Measurements from ENCODE around the gene PCDH1. TPM values are rescaled to one million over a fixed set of nuclear protein-coding genes. Genes with fewer than 3 reads are reported as not detected.

Gene PCDH1
- total and polyA plus RNA-seq, 2 of the 13 experiments (the other 11 are each of a cell fraction or from before 2014, with no cell fraction given): 0.11 to 0.83 TPM

GRCh38 chr5:141889282-141889871 lies 11.2 kb upstream of the PCDH1 start:
- Histone ChIP-seq H3K36me3 (replicated peaks in 1 of 2; ENCODE audit: control insufficient read depth in 1 of 2, insufficient read depth in 2 of 2, low read length in 2 of 2) (no peaks in the 10 kb centered on the region), H2AFZ (ENCODE audit: low read length) (no peak overlapping the region), H3K79me2 (ENCODE audit: insufficient read depth, low read length) (no peaks in the 10 kb centered on the region), H3K27me3 (ENCODE audit: control insufficient read depth in 1 of 2, insufficient read depth in 2 of 2, low read length in 2 of 2) (no peaks in the 10 kb centered on the region), H3K9ac (ENCODE audit: insufficient read depth, low read depth, low read length) (no peak overlapping the region), H3K4me3 (replicated peaks in 1 of 3; ENCODE audit: insufficient read depth in 1 of 3, low read depth in 2 of 3, low read length in 3 of 3) (no peak overlapping the region), H3K27ac (ENCODE audit: extremely low read length, insufficient read depth, low read length) (no peak overlapping the region), H3K4me1 (ENCODE audit: insufficient read depth, low read length) (no peaks in the 10 kb centered on the region), H4K20me1 (ENCODE audit: insufficient read depth, low read length) (no peaks in the 10 kb centered on the region), H3K9me3 (ENCODE audit: low read length) (no peaks in the 10 kb centered on the region), H3K4me2 (ENCODE audit: low read depth, low read length) (no peak overlapping the region)
- DNase-seq (ENCODE audit: low spot score) (no peak), ATAC-seq (0 out of 3 replicates have a peak, but pooled peaks have one; percentile 44), FAIRE-seq (no peak)
- peak; percentile 54 for TF ChIP-seq STAG1 (CRISPR knock-in tag; IDR thresholded peaks at IDR 0.05)
- TF ChIP-seq, protein P1, sequence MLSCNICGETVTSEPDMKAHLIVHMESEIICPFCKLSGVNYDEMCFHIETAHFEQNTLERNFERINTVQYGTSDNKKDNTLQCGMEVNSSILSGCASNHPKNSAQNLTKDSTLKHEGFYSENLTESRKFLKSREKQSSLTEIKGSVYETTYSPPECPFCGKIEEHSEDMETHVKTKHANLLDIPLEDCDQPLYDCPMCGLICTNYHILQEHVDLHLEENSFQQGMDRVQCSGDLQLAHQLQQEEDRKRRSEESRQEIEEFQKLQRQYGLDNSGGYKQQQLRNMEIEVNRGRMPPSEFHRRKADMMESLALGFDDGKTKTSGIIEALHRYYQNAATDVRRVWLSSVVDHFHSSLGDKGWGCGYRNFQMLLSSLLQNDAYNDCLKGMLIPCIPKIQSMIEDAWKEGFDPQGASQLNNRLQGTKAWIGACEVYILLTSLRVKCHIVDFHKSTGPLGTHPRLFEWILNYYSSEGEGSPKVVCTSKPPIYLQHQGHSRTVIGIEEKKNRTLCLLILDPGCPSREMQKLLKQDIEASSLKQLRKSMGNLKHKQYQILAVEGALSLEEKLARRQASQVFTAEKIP (CRISPR knock-in tag; IDR thresholded peaks at IDR 0.05; ENCODE audit: borderline replicate concordance): no peak
- TF ChIP-seq, protein P2, sequence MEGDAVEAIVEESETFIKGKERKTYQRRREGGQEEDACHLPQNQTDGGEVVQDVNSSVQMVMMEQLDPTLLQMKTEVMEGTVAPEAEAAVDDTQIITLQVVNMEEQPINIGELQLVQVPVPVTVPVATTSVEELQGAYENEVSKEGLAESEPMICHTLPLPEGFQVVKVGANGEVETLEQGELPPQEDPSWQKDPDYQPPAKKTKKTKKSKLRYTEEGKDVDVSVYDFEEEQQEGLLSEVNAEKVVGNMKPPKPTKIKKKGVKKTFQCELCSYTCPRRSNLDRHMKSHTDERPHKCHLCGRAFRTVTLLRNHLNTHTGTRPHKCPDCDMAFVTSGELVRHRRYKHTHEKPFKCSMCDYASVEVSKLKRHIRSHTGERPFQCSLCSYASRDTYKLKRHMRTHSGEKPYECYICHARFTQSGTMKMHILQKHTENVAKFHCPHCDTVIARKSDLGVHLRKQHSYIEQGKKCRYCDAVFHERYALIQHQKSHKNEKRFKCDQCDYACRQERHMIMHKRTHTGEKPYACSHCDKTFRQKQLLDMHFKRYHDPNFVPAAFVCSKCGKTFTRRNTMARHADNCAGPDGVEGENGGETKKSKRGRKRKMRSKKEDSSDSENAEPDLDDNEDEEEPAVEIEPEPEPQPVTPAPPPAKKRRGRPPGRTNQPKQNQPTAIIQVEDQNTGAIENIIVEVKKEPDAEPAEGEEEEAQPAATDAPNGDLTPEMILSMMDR (CRISPR knock-in tag; IDR thresholded peaks at IDR 0.05): peak; percentile 43
- ChIA-PET POLR2A (no interaction called here), CTCF (ENCODE audit: low intra/inter-chr PET ratio, low total read pairs) (interaction anchor here (0.7 to 2.3 kb wide), 2 partner anchors 56 to 71 kb away, joined by 3 to 17 read pairs; no protein-coding TSS in a partner anchor)
- BruUV-seq (replicated peaks): no TSS peak
- intact Hi-C loops (cut with micrococcal nuclease; ENCODE audit: unreplicated experiment): loop anchor here (1.0 kb wide), 1 partner anchor 71 kb away; no protein-coding TSS in a partner anchor
- 16% methylated on average over 3 of the region's 3 CpGs for WGBS (ENCODE audit: low lambda C conversion rate)
- in situ Hi-C loops (cut with HindIII; ENCODE audit: extremely low pct_ligation_motif_present, low pct_unique_long_range_greater_than_20kb): no loop called here

- FAIRE-seq (no peak), DNase-seq (ENCODE audit: low spot score) (no peak), ATAC-seq (no peak)
- Histone ChIP-seq H3K9me3 (ENCODE audit: low read length) (no peaks in the 10 kb centered on the region), H3K27ac (ENCODE audit: extremely low read length, insufficient read depth, low read length) (no peak overlapping the region), H3K9ac (ENCODE audit: insufficient read depth, low read depth, low read length) (no peak overlapping the region), H3K4me1 (ENCODE audit: insufficient read depth, low read length) (peaks cover 17% of the 10 kb centered on the region), H2AFZ (ENCODE audit: low read length) (no peak overlapping the region), H4K20me1 (ENCODE audit: insufficient read depth, low read length) (no peaks in the 10 kb centered on the region), H3K79me2 (ENCODE audit: insufficient read depth, low read length) (no peaks in the 10 kb centered on the region), H3K4me2 (ENCODE audit: low read depth, low read length) (no peak overlapping the region), H3K4me3 (replicated peaks in 1 of 3; ENCODE audit: insufficient read depth in 1 of 3, low read depth in 2 of 3, low read length in 3 of 3) (no peak overlapping the region), H3K27me3 (ENCODE audit: control insufficient read depth in 1 of 2, insufficient read depth in 2 of 2, low read length in 2 of 2) (peaks cover 3 to 24% of the 10 kb centered on the region in 2 experiments; a peak in 4 of 5 replicates), H3K36me3 (replicated peaks in 1 of 2; ENCODE audit: control insufficient read depth in 1 of 2, insufficient read depth in 2 of 2, low read length in 2 of 2) (no peaks in the 10 kb centered on the region)
- no TSS peak for BruUV-seq (replicated peaks)
- POLR2A ChIA-PET: no interaction called here
- 11% methylated on average over 8 of the region's 8 CpGs for WGBS (ENCODE audit: low lambda C conversion rate)
- CTCF ChIA-PET (ENCODE audit: low intra/inter-chr PET ratio, low total read pairs): no interaction called here
- intact Hi-C loops (cut with micrococcal nuclease; ENCODE audit: unreplicated experiment): no loop called here
- in situ Hi-C loops (cut with HindIII; ENCODE audit: extremely low pct_ligation_motif_present, low pct_unique_long_range_greater_than_20kb): no loop called here
- TF ChIP-seq POLR2G (IDR thresholded peaks at IDR 0.05; ENCODE audit: low read depth, low read length) (no peak), ZFP41 (CRISPR knock-in tag; IDR thresholded peaks at IDR 0.05; ENCODE audit: borderline replicate concordance) (no peak), ZNF3 (CRISPR knock-in tag; IDR thresholded peaks at IDR 0.05) (no peak), ZNF644 (CRISPR knock-in tag; IDR thresholded peaks at IDR 0.05; ENCODE audit: low read depth) (no peak), MTF2 (CRISPR knock-in tag; IDR thresholded peaks at IDR 0.05; ENCODE audit: borderline replicate concordance) (no peak), JUNB (CRISPR knock-in tag; IDR thresholded peaks at IDR 0.05; ENCODE audit: borderline replicate concordance) (no peak), PCBP2 (optimal IDR thresholded peaks at IDR 0.05; ENCODE audit: low read depth, low read length, poor library complexity, severe bottlenecking) (no peak)
Measured at GRCh38 chr5:141883892-141884318, 5.7 kb upstream of the PCDH1 start.
